WTC11 (cell line): ENCODE data around the gene TMPRSS11F.

ENCODE experiments used
- CREM ChIP-seq: sonication (generic); formaldehyde crosslinking; IDR thresholded peaks from 2 replicates; pipeline ENCODE4 v1.8.1; 2022; ENCODE audit warnings: mild to moderate bottlenecking, missing genetic modification reagents, moderate library complexity
- CTCF ChIP-seq: fragments of 200-600 bp; IDR thresholded peaks from 2 replicates; pipeline ENCODE4 v1.8.0; 2022; ENCODE audit warnings: antibody characterized with exemption
- ESRRA ChIP-seq: sonication (generic); formaldehyde crosslinking; IDR thresholded peaks from 2 replicates; pipeline ENCODE4 v1.8.1; 2022; ENCODE audit warnings: mild to moderate bottlenecking, missing genetic modification reagents, borderline replicate concordance
- IRF2 ChIP-seq: sonication (generic); formaldehyde crosslinking; IDR thresholded peaks from 2 replicates; pipeline ENCODE4 v1.8.0; 2022; ENCODE audit warnings: low read depth, missing genetic modification reagents, borderline replicate concordance
- RELA ChIP-seq: sonication (generic); formaldehyde crosslinking; IDR thresholded peaks from 2 replicates; pipeline ENCODE4 v1.8.1; 2022; ENCODE audit warnings: missing genetic modification reagents, mild to moderate bottlenecking, borderline replicate concordance
- SMAD3 ChIP-seq: sonication (generic); formaldehyde crosslinking; IDR thresholded peaks from 2 replicates; pipeline ENCODE4 v1.8.0; 2022; ENCODE audit warnings: missing genetic modification reagents, mild to moderate bottlenecking, borderline replicate concordance
- SOX15 ChIP-seq: fragments of 250-450 bp; sonication (Bioruptor Pico); IDR thresholded peaks from 2 replicates; pipeline ENCODE4 v1.9.0; 2021; ENCODE audit warnings: mild to moderate bottlenecking
- TF ChIP-seq, protein P1 (sequence below): sonication (generic); formaldehyde crosslinking; IDR thresholded peaks from 2 replicates; pipeline ENCODE4 v1.8.1; 2022; ENCODE audit warnings: missing genetic modification reagents, borderline replicate concordance
- TF ChIP-seq, protein P2 (sequence below): sonication (generic); formaldehyde crosslinking; IDR thresholded peaks from 2 replicates; pipeline ENCODE4 v1.8.0; 2022; ENCODE audit warnings: mild to moderate bottlenecking, missing genetic modification reagents
- TF ChIP-seq, protein P3 (sequence below): sonication (generic); formaldehyde crosslinking; IDR thresholded peaks from 2 replicates; pipeline ENCODE4 v1.8.1; 2022; ENCODE audit warnings: low read depth, mild to moderate bottlenecking, moderate library complexity, missing genetic modification reagents, borderline replicate concordance

DNA sequence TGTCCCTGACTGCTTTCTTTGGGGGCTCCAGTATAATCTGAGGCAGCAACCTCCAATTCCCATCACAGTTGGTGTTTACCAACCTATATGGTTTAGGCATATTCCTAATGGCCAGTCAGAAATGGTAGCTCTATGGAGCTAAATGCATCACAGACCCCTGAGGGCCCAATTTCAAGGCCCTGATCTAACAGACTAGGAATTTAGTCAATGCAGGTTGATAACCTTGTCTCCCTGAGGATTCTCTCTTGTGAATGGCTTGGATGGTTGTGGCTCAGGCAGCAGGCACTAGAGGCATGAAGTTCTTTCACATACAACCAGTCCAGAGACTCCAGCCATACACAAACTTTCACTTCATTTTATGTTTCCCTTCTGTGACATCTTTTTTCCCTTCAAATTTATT is 59.4 kb downstream of the TMPRSS11F start:
- TF ChIP-seq, protein P1, sequence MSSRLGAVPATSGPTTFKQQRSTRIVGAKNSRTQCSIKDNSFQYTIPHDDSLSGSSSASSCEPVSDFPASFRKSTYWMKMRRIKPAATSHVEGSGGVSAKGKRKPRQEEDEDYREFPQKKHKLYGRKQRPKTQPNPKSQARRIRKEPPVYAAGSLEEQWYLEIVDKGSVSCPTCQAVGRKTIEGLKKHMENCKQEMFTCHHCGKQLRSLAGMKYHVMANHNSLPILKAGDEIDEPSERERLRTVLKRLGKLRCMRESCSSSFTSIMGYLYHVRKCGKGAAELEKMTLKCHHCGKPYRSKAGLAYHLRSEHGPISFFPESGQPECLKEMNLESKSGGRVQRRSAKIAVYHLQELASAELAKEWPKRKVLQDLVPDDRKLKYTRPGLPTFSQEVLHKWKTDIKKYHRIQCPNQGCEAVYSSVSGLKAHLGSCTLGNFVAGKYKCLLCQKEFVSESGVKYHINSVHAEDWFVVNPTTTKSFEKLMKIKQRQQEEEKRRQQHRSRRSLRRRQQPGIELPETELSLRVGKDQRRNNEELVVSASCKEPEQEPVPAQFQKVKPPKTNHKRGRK, result no peak
- TF ChIP-seq SOX15 (no peak), RELA (no peak), IRF2 (no peak), ESRRA (no peak), SMAD3 (CRISPR knock-in tag) (no peak), CTCF (no peak), CREM (CRISPR knock-in tag) (no peak)
- TF ChIP-seq, protein P2, sequence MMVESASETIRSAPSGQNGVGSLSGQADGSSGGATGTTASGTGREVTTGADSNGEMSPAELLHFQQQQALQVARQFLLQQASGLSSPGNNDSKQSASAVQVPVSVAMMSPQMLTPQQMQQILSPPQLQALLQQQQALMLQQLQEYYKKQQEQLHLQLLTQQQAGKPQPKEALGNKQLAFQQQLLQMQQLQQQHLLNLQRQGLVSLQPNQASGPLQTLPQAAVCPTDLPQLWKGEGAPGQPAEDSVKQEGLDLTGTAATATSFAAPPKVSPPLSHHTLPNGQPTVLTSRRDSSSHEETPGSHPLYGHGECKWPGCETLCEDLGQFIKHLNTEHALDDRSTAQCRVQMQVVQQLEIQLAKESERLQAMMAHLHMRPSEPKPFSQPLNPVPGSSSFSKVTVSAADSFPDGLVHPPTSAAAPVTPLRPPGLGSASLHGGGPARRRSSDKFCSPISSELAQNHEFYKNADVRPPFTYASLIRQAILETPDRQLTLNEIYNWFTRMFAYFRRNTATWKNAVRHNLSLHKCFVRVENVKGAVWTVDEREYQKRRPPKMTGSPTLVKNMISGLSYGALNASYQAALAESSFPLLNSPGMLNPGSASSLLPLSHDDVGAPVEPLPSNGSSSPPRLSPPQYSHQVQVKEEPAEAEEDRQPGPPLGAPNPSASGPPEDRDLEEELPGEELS (CRISPR knock-in tag), result no peak
- TF ChIP-seq, protein P3, sequence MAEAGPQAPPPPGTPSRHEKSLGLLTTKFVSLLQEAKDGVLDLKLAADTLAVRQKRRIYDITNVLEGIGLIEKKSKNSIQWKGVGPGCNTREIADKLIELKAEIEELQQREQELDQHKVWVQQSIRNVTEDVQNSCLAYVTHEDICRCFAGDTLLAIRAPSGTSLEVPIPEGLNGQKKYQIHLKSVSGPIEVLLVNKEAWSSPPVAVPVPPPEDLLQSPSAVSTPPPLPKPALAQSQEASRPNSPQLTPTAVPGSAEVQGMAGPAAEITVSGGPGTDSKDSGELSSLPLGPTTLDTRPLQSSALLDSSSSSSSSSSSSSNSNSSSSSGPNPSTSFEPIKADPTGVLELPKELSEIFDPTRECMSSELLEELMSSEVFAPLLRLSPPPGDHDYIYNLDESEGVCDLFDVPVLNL (CRISPR knock-in tag), result no peak
